HG03196 (cell line): Measurements from ENCODE around the gene PIGK.

Experiments used
- ATAC-seq: cut with Tn5 transposase; IDR thresholded peaks from one replicate; pipeline ENCODE4 v1.9.1; 2021; ENCODE audit not compliant: unreplicated experiment

The PIGK gene

GRCh38 chr1:77103486-77103885, 115.7 kb downstream of the PIGK start:
- ATAC-seq, result no peak

DNA sequence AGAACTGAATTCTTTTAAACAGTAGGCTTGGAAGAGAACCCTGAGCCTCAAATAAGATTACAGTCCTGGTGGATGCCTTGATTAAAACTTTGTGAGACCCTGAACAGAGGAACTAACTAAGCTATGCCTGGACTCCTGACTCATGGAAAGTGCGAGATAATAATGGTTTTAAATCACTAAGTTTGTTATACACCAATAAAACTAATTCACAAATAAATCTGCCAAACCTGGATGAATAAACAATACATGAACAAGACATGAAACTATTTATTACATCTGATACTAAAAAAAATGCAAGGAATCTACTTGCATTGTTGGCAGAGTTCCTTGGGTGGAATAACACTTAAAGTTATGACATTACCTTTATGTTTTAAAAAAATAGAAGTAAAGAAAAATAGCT, 118.4 kb downstream of the PIGK start:
- ATAC-seq, result no peak

GRCh38 chr1:77096496-77097255, 122.6 kb downstream of the PIGK start:
- ATAC-seq, result no peak

DNA sequence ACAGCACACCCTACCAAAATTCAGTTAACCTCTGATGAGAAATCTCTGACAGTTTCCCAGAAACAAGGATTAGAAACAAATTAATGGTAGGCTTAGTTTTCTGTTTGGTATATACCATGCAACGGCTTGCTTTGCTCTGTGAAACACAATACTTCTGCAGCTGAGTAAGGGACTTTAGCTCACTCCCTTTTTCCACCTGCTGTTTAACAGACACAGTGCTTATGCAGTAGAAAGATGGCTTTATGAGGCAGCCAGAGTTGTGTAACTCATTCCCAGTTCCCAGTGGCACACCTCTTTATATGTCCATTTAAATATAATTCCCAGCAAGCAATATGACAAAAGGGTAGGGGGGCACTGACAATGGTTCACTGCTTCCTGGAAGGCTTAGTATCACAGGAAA, 124.0 kb downstream of the PIGK start:
- no peak for ATAC-seq

DNA sequence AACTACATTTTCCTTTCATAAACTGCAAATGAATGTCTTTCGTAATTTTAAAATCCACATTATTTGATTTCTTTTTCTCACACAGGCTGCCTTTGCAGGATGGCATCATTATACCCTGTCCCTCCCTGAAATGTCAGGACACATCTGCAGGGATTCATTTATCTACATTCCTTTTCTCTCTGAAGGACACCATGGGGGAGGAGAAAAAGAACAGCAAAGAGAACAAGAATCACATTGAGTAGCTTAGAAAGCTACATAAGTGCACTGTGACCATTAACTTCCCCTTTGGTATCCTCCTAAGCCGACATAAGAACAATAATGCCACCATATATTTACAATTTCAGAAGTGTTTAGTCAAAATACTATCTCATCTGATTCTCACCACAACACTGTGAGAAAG, 129.5 kb downstream of the PIGK start:
- no peak for ATAC-seq

DNA sequence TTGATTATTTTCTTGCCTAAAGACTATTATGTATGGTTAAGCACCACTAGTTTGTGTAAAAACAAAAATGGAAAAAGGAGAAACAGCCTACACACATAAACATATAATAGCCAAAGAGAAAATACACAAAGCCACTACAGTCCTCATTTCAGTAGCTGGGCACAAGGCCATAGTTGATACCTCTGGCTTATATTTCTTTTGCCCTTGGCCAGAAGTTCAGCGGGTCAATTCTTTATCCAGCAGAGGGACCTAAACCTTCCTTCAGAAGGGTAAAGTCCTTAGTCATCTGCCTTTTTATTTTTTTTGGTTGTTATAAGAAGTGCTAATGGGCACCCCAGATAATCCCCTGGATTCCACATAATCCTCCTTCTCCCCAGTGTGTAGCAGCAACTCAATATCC, 134.1 kb downstream of the PIGK start:
- no peak for ATAC-seq

DNA sequence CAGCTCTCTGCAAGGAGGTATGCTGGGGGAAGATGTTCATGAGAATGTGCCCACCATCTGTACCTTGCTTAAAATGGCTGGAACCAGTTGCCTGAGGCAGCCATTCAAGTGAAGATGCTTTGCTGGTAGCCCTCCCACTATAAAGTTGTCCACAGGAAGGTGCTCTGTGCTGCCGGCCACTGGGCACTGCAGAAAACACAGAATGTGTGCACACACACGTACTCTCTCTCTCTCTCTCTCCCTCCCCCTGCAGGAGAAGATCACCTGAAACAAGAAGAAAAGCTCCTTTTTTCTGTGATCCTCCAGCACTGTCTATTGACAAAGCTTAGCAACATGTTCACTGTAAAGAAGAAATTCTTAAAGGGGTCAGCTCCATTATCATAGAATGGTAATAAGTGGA, 134.8 kb downstream of the PIGK start:
- ATAC-seq, result no peak

GRCh38 chr1:77081834-77082233, 137.4 kb downstream of the PIGK start:
- no peak for ATAC-seq

DNA sequence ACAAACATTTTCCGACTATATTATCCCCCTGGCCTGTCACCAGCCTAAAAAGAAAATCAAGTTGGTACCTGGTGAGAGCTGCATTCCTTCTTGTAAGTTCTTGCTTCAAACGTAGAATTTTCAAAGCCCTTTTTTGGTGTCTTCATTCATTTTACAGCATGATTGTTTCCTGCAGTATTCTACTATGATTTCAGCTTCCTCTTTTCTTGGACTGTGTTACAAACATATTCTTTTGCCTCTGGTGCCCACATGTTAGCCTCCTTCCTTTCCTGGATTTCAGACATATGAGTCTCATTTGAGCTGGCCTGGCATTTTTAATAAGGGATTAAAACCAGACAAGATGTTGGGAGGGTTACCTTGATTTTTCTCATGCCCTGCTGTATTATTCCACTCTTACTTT, 142.5 kb downstream of the PIGK start:
- no peak for ATAC-seq

DNA sequence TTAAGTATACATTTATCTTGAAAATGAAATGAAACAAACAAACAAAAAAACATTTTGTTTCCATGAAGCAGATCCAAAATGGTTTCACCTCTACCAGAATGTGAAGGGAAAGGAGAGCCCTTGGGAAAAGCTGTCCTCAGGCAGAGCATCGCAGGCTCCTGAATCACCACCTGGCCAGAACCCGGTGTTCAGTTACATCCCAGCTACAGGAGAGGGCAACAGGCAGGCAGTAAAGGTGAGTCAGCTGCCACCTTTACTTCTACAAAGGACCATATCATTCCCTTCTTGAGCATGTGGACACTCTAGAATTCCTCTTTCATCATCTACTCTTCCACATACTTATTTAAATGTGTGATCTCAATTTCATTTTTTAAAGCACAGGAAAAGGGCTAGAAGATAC, 151.2 kb downstream of the PIGK start:
- ATAC-seq, result no peak

GRCh38 chr1:77065693-77066342, 153.4 kb downstream of the PIGK start:
- ATAC-seq, result no peak

- ATAC-seq, result no peak
These were observed 155.0 kb downstream of the PIGK start for GRCh38 chr1:77064246-77064645.

DNA sequence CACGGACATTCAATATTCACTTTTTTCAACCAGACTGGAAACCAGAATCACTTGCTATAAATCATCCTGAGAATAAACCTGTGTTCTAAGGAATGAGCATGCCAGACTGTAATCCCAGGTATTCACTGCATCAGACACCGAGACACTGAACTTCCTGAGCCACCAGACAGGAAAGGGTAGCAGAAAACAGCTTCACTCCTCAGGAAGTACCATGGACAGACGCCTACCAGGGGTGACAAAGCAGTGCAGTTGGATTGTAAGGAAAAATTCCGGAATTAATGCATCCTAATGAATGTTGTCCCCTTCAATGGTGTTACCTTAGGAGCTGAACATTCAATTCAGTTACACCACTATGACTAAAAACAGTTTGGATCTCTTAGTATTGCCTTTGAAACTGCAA, 156.1 kb downstream of the PIGK start:
- ATAC-seq, result no peak

DNA sequence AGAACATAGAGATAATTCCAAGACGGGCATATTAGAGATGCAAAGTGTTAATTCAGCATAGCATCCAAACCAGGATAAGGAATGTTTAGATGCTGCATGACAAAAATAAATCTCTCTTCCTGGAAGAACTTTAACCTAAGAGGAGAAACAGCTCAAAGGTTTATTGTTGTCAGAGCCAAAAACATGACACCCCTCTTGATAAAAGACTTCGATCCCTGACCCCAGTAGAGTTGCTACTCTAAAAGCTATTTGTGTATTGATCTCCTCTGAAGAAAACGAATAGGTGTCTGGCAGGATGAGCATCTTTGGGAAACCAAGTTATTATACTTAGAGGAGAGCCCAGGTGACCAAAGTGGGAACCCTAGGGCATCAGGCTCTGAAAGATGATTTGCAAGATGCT, 158.1 kb downstream of the PIGK start:
- ATAC-seq, result no peak

DNA sequence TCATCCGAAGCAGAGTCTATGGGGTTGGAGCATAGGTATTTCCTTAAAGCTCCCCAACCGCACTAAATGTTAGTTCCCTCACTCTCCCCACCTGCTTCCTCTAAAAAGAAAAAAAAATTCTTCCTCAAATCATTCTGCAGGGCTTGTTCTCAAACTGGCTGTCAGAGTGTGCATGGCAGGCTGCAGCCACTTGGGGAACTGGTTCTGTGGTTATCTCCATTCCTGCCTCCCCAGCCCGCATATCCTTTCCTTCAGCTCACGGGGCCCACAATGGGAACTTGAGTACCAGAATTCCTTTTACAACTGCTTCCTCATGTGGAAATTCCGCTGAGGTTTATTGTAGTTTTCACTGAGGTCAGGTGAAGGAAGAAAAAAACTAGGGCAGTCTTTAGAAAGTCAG, 159.2 kb downstream of the PIGK start:
- no peak for ATAC-seq

DNA sequence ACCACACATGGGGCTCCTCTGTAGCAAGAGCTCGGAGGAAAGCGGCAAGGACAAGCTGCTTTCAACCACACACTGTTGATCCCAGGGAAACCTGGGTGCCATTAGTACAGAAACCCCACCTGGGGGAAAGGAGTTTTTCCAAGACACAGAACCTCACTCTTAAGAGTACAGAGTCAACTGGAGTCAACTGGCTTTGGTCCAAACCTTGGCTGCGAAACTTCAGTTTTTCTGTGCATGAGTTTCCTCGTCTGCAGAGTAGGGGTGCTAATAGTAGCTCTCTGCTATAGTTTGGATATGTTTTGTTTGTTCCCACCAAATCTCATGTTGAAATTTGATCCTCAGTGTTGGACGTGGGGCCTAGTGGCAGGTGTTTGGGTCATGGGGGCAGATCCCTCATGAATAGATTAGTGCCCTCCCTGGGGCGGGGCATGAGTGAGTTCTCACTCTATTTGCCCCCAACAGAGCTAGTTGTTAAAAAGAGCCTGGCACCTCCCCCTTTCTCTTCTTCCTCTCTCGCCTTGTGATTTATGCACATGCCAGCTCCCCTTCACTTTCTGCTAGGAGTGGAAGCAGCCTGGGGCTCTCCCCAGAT, 161.1 kb downstream of the PIGK start:
- no peak for ATAC-seq

- no peak for ATAC-seq
These were observed 162.7 kb downstream of the PIGK start for GRCh38 chr1:77056525-77056924.

DNA sequence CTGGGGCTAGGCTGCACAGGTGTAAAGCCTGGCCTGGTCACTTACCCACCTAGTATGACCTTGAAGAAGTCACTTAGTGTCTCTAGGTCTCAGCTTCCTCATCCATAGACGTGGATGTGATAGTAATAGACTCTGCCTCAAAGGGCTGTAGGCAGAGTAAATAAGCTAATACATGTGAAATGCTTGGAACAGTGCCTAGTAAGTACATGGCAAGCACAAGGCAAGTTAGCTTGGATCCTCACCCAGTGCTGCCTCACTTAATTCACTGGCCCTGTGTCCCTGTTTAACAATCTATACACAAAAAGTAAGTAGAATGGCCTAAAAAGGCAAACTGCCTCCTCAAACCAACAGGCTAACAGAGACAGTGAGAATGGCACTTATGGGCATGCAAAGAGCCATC, 167.8 kb downstream of the PIGK start:
- no peak for ATAC-seq

DNA sequence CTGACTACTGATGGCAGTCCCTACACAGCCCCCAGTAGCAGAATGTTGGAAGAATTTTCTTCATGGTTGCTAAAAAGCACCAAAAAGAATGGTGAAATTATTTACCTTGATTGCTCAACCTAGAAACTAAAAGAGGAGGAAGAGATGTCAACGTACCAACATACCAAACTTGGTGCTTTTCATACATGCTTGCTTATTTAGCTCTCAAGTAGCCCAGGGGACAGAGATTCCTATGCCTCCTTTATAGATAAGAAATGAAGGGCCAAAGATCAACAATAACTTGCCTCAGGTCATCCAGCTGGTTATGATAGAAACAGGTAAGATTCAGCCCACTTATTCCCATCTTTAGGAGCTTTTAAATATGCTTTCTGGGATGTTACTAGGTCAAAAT, 170.6 kb downstream of the PIGK start:
- ATAC-seq, result no peak

GRCh38 chr1:77047978-77048614, 171.1 kb downstream of the PIGK start:
- ATAC-seq, result no peak

DNA sequence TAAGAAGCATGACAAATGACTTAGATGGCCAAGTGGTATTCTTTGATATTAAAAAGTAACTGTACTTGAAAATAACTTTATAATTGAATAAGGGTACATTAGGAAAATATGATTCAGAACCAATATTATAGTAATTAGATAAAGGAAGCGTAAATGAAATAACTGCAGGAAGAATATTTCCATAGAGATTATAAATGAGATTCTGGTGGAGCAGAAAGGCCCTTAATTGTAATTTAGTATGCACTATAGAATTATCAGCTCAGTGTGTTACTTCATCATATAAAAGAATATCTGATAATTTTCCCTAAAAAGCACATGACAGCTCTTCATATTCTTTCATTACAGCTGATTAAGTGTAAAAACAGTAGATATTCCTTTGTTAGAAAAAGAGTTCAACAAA, 171.7 kb downstream of the PIGK start:
- no peak for ATAC-seq
